Activated CD8-positive, alpha-beta memory T cell treated with anti-CD3 and anti-CD28 coated beads for 24 hours (primary cell): ENCODE results near the gene KRTAP12-4.
"Not testable (repeated sequence)": the region's sequence is repeated elsewhere in the genome, so short reads cannot be mapped to it uniquely, and the experiment has no call there.

Experiments used
- DNase-seq: peaks from one replicate; pipeline ENCODE4 v3.0.0-alpha.2; 2020

KRTAP12-4 gene

GRCh38 chr21:44654576-44655175, at the start of gene KRTAP12-4:
Gene KRTAP12-4, minus strand, starts transcription at chr21:44654659. Its CDS starts 45 bp downstream, at chr21:44654614.
- no peak for DNase-seq

GRCh38 chr21:44703731-44704635, 49.5 kb upstream of the KRTAP12-4 start:
- peak; percentile 30 for DNase-seq

- peak; percentile 52 for DNase-seq
These were observed 48.7 kb upstream of the KRTAP12-4 start for GRCh38 chr21:44702973-44703730.

GRCh38 chr21:44702111-44702972, 47.9 kb upstream of the KRTAP12-4 start:
- peak; percentile 41 for DNase-seq

GRCh38 chr21:44701541-44701940, 47.1 kb upstream of the KRTAP12-4 start:
- DNase-seq = peak; percentile 44

GRCh38 chr21:44701023-44701400, 46.6 kb upstream of the KRTAP12-4 start:
- no peak for DNase-seq

GRCh38 chr21:44700101-44701022, 45.9 kb upstream of the KRTAP12-4 start:
- no peak for DNase-seq

- peak; percentile 38 for DNase-seq
These were observed 45.1 kb upstream of the KRTAP12-4 start for GRCh38 chr21:44699502-44700001.

- peak; percentile 52 for DNase-seq
These were observed 43.6 kb upstream of the KRTAP12-4 start for GRCh38 chr21:44697811-44698734.

GRCh38 chr21:44697172-44697810, 42.8 kb upstream of the KRTAP12-4 start, which contains the start of gene KRTAP10-12:
Gene KRTAP10-12, plus strand, starts transcription at chr21:44697172. Its CDS starts 30 bp downstream, at chr21:44697202.
- peak; percentile 43 for DNase-seq

GRCh38 chr21:44696572-44696971, 42.1 kb upstream of the KRTAP12-4 start:
- DNase-seq = no peak

- DNase-seq = no peak
These were observed 41.2 kb upstream of the KRTAP12-4 start for GRCh38 chr21:44695641-44696040.

GRCh38 chr21:44695184-44695583, 40.7 kb upstream of the KRTAP12-4 start:
- DNase-seq = peak; percentile 47

- DNase-seq = peak; percentile 54
These were observed 40.3 kb upstream of the KRTAP12-4 start for GRCh38 chr21:44694776-44695175.

GRCh38 chr21:44692798-44693512, 38.5 kb upstream of the KRTAP12-4 start:
- DNase-seq = no peak

- DNase-seq = no peak
These were observed 37.2 kb upstream of the KRTAP12-4 start for GRCh38 chr21:44691686-44692085.

GRCh38 chr21:44689740-44690139, 35.3 kb upstream of the KRTAP12-4 start:
- DNase-seq = not testable (repeated sequence)

GRCh38 chr21:44687671-44688070, 33.2 kb upstream of the KRTAP12-4 start:
- no peak for DNase-seq
